GM12873 (cell line): ENCODE measurements around the gene CCDC127.

Experiments
- CTCF ChIP-seq: IDR thresholded peaks from 2 replicates; pipeline ENCODE4 v1.5.1; 2012; ENCODE audit warnings: low read depth, mild to moderate bottlenecking, moderate library complexity, low read length, control low read depth; ENCODE audit not compliant: insufficient read depth; ENCODE audit errors: missing control alignments

CCDC127 gene, protein sequence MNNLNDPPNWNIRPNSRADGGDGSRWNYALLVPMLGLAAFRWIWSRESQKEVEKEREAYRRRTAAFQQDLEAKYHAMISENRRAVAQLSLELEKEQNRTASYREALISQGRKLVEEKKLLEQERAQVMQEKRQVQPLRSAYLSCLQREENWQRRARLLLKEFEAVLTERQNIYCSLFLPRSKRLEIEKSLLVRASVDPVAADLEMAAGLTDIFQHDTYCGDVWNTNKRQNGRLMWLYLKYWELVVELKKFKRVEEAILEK

GRCh38 chr5:217494-218456, at the start of gene CCDC127, which contains the start of gene SDHA:
CCDC127 (minus strand) TSS chr5:218153; CDS start chr5:216849, 1,304 bp downstream.
SDHA (plus strand) TSS chr5:218320; CDS start chr5:218356, 36 bp downstream.
- peak; percentile 36 for TF ChIP-seq CTCF

GRCh38 chr5:267716-268115, 49.8 kb upstream of the CCDC127 start:
- TF ChIP-seq CTCF = no peak

- no peak for TF ChIP-seq CTCF
Observed at GRCh38 chr5:264338-264737, 46.4 kb upstream of the CCDC127 start.

DNA sequence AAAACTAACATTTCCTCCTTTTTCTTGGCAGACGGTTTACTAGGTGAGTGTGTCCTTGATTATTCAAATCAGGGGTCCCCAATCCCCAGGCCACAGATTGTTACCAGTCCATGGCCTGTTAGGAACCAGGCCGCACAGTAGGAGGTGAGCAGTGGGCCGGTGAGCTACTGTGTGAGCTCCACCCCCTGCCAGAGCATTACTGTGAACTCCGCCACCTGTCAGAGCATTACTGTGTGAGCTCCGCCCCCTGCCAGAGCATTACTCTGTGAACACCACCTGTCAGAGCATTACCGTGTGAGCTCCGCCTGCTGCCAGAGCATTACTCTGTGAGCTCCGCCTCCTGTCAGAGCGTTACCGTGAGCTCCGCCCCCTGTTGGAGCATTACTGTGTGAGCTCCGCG, 39.2 kb upstream of the CCDC127 start:
- TF ChIP-seq CTCF = no peak

- TF ChIP-seq CTCF = no peak
Observed at GRCh38 chr5:252546-252945, 34.6 kb upstream of the CCDC127 start.

GRCh38 chr5:234450-234849, 16.5 kb upstream of the CCDC127 start:
- TF ChIP-seq CTCF = no peak

DNA sequence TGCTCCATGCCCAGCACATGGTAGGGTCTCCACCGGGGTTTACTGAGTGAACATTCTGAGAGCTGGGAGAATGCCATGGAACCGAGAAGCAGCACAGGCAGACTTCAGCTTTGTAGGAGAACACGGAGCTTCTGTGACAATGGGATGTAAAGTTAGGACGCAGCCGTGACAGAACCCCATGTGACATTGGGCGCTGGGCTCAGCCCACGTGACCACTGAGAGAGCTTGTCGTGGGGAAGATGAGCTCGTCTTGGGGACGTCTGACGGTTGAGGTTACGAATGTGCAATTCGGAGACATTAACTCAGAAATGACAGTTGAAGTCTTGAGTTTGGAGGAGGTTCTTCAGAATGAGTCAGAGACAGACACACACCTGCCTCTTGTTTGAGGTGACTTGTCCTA, 13.7 kb upstream of the CCDC127 start:
- TF ChIP-seq CTCF = no peak
